GM19043 (cell line): ENCODE measurements around the gene CDH19.

ENCODE experiments used
- ATAC-seq: cut with Tn5 transposase; IDR thresholded peaks from one replicate; pipeline ENCODE4 v1.9.1; 2021; ENCODE audit warnings: low read depth; ENCODE audit not compliant: unreplicated experiment

CDH19 gene

DNA sequence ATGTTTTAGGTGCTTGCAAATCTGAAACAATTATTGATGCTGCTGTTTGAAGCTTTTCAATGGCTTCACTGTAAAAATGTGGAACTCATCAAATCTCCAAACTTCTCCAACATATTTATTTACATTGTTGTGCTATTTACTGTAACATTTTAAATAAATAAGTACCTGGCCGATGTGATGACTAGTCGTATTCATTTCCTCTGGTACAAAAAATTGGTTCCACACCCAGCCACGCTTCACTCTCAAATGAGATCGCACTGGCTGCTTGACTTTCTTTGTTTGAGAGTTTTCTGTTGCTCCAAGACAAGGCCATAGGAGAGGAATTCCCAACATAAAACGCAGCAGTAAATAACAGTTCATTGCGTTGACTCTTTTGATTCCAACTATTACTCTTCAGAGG is 32.0 kb downstream of the CDH19 start:
- ATAC-seq, result no peak

DNA sequence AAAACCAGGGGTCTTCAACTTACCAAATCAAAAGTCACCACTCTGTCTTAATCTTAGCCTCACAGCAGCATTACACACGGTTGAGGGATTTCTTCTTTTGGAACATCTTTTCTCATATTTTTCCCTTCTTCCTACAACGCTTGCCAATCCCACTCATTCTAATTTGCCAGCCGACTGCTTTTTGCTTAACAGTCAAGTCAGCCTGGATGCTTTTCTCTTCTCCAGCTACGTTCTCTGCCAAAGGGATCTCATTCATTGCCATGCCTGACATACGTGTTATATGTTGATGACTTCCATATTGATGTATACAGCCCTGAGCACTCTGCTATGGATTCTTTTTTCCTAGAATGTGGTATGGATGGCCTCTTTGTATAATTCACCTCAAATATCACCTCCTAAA is 37.3 kb downstream of the CDH19 start:
- ATAC-seq, result no peak

DNA sequence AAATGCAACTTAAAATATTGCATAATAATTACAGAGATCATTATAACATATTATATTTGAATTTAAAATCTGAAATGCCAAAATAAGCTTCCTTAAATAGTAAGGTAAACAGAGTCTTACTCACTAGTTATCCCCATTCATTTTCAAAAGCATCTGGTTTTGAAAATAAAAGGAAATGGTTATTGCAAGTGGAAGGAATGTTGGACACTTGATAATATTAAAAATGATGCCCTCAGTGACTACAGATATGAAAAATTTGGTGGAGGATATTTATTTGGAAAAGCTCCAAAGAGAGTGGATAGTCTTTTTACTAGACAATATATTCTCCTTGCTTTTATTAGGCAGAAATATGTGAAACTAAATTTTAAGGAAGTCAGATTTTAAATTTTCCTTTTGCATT is 39.7 kb downstream of the CDH19 start:
- no peak for ATAC-seq

DNA sequence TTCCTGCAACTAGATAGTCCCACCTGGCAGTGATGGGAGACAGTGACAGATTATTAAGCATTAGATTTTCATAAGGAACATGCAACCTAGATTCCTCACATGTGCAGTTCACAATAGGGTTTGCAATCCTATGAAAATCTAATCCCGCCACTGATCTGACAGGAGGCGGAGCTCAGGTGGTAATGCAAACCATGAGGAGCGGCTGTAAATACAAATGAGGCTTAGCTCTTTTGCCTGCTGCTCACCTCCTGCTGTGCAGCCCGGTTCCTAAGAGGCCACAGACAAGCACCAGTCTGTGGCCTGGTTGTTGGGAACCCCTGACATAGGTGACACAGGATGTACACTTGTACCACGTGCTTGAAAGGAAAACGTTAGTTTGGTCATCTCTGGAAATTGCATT is 41.6 kb downstream of the CDH19 start:
- ATAC-seq, result no peak

DNA sequence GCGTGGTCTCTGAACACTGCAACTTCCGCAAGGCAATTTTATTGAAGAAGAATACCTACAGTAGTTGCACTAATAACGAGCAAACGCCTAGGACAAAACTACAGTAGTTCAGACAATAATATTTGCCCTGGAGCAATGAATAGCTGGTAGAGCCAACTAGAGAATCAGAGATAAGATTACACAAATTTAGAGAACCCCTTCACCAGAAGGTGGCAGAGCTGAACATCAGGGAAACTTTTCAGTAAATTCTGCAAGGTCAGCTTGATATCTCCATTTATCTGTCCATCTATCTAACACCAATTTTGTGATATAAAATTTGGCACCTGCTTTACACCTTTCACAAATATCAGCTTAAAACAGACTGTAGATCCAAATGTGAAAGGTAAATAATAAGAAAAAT is 43.8 kb downstream of the CDH19 start:
- ATAC-seq, result no peak

DNA sequence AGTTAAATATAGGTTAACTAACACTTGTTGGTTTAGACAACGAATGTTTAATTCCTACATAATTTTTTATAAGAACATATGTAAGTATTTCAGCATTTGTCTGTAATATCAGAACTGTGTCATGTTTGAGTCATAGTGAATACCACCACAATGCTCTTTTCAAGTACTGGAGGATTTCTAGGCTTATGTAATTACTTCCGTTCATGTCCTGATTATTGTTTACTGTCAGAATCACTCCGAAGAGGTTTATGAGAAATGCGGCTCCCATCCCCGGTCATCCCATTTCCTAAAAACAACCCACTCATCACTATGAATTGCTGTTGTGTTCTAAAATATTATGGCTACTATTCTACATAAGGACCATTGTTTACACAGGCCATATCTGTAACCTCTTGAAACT is 45.1 kb downstream of the CDH19 start:
- ATAC-seq, result no peak

DNA sequence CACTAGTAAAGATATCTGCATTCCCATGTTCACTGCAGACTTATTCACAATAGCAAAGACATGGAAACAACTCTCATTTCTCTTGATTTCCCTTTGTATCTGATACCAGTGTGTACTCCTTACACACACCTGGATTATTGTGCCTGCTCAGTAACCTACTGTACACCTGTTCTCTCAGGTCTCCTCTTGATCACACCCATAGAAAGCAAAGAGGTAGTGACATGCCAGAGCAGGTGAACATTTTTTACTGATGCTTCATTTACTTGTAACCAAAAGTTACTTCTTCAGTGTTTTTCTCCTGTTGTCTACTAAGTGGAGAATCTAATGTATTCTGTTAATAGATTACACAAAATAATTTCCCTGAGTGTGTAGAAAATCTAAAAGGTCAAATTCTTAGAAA is 46.8 kb downstream of the CDH19 start:
- no peak for ATAC-seq

DNA sequence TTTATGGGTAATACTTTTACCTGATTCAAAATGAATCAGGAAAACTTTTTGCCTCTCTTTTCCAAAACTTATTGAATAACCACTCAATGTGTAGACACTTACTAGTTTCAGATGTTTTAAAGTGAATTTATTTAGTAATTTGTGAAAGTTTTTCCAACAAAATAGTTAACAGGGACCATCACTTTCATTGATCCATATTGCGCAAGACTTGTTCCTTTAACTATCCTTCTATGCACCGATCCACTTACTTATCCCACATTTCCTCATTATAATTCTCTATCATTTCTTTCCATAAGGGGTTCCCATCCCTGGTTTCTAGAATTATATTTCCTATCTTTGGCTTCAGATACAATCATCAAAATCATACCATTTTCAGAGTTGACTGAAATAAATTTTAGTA is 48.3 kb downstream of the CDH19 start:
- ATAC-seq, result no peak

DNA sequence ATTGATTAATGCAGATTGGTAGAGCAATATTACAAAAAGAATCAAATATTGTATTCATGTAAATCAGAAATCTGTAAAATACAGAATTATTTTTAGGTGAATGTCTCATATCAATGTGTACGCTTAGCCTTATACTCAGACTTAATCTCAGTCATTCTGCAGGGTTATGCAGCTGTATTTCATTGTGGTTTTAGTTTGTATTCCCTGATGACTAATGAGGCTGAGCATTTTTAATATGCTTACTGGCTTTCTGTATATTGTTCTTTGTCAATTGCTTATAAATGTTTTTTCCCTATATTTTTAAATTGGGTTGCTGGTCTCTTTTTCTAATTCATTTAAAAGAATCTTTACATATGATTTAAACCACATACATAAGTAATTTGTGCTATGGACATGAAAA is 50.1 kb downstream of the CDH19 start:
- ATAC-seq, result no peak

DNA sequence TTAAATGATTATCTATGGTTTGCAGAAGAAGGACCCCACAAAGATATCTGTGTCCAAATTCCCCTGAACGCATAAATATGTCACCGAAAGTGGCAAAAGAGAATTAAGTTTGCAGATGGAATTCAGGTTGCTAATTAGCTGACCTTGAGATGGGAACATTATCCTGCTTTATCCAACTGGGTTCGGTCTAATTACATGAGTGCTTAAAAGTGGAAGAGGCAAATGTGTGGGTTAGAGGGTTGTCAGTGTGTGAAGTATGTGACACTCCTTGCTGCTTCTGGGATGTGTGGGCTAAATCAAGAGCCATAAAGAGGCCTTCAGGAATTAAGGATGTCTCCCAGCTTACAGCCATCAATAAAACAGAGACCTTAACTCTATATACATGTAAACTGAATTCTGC is 53.5 kb downstream of the CDH19 start:
- no peak for ATAC-seq

DNA sequence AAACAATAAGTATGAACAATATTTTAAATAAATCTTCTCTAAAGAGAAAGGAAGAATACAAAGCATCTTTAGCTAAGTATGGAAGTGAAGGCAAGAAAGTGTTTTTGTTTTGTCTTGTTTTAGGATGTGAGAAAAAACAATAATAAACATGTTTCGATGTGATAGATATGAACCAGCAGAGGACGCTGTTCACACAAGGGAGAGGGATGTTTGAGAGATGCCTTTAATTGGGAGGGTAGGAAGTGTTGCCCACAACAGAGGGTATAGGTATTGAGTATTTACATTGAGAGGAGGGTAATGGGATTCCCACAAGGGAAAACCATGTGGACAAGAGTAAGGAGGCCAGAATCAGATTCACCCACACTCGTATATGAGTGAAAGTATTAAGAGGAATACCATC is 55.1 kb downstream of the CDH19 start:
- ATAC-seq, result no peak

DNA sequence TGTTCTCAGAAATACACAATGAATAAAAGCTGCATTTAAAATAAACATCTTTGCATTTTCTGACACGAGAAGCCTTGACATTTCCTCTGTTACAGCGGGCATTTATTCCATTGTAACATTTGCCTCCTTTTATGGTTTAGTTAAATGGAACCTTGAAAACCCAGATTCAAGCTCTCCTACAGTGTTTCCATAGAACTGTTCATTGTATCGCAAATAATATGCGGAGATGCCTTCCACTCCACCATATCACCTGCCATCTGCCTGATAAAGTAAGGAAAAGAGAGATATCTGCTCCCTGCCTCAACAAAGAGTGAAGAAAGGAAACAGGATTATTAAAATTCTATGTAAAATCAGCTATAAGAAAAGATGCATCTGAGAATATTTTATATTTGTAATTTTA is 69.8 kb downstream of the CDH19 start:
- ATAC-seq, result no peak

DNA sequence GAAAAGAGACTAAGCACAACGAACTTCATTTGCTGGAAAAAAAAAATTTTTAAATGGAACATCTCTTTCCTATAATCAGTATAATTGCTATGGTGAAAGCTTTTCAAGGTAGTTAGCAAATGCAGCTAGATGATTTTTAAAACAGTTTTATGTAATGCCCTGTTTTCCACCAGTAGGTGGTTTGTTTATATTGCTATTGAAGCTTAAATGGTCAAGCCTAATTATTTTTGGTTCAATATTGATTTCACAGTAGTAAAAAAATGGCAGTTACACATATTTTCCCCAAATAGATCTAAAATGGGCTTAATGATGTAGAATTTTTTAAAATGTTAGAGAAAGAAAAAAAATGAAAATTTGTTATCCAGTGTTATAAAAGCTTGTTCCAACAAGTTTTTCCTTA is 70.2 kb downstream of the CDH19 start:
- no peak for ATAC-seq

DNA sequence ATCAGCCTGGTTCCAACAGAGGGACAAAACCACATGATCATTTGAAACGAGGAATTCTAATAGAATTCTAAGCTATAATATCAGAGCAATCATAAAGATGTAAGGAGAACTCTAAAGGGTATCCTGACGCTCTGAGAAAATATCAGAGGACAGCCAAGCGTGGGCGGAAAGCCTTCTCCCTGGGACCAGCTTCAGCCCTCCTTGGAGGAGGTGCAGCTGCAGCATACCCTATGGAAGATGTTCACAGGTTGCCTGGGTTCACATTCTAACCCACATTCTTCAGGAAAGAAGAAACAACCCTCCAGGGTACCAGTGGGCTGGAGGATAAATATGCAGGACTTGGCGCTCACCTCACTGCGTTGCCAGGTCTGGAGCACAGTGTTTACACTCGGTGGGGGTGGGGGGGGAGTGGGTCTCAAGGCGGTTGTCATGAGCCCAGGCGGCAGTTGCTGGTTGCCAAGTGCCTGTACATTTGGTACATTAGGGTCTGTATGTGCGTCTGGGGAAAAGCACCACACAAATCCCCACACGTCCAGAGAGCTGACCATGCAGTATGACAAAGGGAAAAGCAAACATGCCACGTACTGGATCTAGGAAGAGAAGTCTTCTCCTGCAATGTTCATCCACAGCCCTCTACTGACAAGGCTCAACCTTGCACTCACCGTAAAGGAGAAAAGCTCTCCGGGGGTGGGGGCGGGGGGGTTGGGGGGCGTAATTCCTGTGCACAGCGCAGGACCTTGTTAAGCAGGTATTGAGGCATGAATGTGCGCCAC is 80.5 kb downstream of the CDH19 start:
- ATAC-seq, result no peak

DNA sequence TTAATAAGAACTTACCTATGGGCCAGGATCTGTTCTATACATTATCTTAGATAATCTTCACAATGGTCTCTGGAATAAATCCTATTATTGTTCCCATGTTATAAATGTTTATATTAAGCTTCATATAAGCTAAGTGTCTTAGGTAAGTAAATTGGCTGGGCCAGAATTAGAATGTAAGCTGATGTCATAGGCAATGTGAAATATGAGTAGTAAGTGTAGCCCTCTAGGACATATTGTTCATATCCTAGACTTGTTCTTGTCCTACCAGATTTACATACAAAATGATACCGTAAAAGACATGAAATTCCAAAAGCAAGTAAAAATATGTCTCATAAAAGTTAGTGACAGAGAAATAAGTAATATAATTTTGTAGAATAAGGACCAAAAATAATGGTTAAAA is 89.9 kb downstream of the CDH19 start:
- no peak for ATAC-seq

DNA sequence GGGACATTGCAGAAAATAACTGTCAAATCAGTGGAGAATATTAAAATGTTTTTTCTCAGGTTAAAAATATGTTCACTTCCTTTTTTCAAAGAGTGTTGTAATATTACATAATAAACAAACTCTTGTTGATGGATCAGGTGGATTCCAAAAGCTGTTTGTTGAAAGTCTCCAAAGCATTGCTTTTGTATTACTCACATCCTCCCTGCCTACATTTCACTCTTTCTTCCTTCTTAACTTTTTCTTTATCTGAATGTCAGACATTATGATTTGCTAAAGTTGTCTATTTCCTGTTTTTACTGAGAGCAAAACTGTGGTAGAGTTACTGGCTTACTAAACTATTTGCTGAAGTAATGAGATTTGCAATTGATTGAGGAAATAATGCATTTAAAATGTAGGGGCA is 92.1 kb downstream of the CDH19 start:
- no peak for ATAC-seq

DNA sequence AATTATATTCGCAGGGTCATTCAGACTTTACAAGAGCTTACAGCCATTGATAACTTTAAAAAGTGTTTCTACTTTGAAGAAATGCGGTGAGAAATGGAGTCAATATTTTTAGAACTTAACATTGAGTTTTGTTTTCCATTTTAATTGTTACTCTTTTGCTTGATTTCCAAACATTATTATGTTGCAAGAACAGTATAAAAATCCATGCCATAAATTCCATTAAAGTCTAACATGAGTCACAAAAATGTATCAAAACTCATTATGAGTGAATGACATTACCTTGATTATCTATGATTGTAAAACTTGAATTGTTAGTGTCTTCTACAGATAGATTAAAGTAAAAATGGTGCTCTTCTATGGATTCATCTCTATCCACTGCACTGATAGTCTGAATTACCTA is 92.6 kb downstream of the CDH19 start:
- ATAC-seq, result no peak

DNA sequence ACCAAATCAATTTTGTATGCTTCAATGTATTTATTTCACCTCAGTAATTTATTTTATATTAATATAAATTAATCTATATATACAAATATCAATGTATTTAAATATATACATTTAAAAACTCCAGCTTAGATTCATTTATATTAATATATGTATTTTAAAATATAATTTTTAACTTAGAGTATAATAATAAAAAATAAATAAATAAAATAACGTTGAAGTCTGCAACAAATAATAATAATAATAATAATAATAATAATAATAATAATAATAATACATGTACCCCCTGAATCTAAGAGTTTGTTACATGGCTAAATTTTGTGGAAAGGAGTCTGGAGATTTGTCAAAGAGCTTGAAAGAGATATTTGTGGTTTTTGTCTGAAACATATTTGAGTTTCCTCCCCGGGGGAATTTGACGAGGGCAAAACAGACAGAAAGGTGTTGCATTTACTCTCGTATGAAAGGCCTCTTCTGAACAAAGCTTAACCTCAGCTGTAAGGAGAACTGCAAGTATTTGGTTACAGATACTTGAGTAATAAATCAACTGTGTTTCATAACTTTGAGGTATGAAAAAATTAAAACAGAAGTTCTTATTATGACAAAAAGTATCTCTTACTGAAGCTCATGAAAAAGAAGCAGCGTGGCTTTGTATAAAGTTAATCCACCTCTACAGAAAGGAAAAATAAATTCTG is 93.4 kb downstream of the CDH19 start:
- ATAC-seq, result no peak

DNA sequence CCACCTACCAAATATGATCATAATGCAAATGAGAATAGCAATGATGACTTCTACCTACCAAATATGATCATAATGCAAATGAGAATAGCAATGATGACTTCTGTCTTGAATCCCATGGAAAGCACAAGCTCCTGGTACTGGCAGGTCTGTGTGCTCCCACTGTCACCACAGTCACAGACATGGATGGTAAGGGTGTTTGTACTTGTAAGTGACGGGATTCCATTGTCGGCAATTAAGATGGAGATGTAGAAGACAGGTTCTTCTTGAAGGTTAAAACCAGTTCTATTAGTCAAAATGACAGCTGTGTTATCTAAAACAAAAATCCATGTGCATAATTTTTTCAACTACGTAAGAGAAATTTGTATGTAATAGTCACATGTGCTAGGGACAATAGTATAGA is 95.0 kb downstream of the CDH19 start:
- no peak for ATAC-seq

DNA sequence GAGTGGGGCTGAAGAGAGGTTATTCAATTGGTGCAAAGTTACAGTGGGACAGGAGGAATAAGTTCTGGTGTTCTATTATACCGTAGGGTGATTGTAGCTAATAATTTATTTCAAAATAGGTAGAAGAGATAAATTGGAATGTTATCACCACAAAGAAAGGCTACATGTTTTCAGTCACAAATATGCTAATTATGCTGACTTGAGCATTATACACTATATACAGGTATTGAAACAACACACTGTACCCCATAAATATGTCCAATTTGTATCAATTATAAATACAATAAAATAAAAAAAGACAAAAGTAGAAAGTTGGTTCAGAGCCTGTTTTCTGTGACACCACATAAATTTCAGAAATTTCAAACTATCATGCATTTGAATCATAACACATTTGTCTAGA is 97.7 kb downstream of the CDH19 start:
- ATAC-seq, result no peak

DNA sequence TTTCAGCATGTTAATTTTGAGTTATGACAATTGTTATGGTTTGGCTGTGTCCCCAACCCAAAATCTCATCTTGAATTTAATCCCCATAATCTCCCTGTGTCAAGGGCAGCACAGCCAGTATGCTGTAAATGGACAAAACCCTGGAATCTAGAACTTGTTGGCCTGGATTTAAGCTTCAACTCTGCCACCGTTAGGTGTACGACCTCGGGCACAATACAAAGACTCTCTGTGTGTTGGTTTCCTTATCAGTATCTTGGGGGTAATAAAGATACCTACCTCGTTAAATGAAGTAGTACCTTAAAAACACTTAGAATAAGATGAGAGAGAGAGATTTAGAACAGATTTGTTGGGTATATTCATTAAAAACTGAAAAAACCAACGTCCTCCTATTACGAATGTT is 106.5 kb downstream of the CDH19 start:
- ATAC-seq, result no peak

DNA sequence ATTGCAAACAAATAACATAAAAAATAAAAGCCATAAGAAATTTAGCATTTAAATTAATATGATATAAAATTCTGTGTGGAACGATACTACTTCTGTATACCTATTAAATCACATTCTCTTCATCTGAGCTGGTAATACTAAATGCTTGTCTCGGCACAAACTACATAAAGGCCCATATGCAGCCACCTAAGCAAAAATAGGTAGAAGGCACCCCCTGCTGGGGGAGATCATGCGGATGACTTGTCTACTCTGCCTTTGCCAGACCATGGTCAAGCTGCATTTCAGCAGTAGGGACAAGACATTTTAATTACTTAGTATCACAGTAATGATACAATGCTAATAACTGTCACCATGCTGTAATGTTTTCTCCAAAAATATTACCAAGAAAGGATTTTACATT is 108.0 kb downstream of the CDH19 start:
- no peak for ATAC-seq
